Femur (tissue), 1 donor: Measurements from ENCODE around the gene ASCL3.
"Not testable (repeated sequence)": the region's sequence is repeated elsewhere in the genome, so short reads cannot be mapped to it uniquely, and the experiment has no call there.

Experiments
- DNase-seq: peaks from one replicate; pipeline ENCODE4 v3.0.0-alpha.2; 2017

Gene ASCL3

DNA sequence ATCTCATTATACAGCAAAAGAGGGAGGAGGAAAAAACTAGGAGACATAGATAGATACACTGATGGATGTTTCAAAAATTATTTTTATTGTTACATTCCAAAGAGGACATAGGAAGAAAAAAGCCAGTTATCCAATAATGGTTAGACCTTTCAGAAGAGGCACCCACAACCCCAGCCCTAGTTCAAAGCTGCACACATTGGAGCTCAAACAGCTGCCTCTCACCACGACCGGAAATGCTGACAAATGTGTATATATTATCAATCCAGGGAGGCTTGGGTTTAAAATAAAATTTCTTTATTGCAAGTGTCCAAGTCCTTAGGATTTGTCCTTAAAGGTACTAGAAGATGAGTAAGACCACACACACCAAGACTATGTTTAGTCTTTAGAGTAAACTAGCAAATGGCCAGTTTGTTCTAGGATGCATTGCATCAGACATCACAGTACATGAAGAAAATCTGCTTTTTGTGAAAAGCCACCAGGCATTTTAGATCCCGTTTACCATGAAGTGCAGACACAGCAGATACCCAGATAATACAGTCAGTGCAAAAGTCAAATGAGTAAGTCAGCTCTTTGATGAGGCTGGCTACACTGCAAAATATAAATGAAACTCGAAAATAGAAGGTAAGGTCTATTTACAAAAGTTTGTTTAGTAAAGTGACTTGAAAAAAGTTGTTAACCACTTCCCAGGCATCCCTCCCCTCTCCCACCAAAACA lies 4.6 kb upstream of the ASCL3 start:
- DNase-seq = no peak

DNA sequence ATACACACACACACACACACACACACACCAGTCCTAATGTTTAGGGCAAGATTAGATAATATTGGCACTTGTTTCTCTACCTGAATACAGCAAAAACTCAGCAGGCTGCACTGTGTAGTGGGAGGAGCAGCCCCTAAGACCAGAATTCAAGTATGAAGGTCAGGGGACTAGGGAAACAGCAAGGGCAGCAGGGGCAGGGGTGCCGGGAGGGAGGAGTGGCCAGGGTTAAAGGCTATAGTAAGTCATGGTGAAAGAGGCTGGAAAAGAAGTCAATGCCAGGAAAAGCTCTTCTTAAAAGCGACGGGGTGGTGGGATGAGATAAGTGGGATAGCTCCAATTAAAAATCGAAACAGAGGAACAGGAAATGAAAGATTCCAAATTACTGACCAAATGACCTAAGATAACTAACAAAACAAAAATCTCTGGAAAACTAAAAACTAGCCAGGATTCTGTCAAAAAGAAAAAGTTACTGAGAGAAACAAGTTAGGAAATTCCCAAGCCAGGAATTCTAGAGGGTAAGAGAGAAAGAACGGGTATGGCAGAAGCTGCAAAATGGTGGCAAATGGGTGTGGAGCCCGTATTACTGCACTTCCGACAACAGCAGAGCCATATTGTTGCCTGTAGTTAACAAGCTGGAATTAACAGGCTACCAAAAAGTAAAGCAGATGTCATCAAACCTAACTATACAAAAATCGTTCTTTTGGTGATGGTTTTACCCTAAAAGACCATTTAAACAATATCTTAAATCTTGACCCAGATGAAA lies 1.3 kb downstream of the ASCL3 start:
- no peak for DNase-seq

DNA sequence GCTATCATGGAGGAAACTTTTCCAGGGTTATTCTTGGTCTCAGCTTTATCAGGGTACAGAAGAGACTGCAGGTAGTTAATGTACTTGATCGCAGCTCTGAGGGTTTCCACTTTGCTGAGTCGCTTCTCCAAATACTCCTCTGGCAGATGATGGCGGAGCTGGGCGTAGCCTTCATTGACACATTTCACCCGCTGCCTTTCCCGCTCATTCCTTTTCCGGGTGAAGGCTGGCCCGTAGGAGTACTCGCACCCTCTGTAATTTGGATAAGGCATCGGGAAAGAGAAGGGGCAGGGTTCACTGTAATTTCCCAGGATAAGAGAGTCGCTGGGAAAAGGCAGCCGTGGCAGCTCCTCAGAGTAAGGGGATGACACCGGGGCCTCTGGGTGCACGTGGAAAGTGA lies 5.2 kb downstream of the ASCL3 start:
- no peak for DNase-seq

DNA sequence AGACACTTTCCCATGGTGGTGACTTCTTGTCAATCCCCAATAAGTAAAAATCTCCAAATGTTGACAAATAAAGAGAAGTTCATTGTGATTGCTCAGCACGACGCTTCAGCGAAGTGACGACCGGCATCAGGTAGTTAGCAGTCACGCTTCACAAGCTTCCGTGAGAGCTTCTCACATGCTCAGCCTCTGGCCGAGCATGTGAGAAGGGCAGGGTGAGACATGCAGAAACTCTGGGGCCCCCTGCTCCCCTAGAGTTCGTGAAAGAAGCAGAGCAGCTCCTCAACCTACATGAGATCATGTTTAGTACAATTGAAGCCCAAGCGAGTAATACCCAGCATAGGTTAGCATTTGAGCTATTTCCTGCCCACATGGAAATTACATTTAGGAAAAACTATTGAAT lies 5.7 kb downstream of the ASCL3 start:
- DNase-seq = no peak

DNA sequence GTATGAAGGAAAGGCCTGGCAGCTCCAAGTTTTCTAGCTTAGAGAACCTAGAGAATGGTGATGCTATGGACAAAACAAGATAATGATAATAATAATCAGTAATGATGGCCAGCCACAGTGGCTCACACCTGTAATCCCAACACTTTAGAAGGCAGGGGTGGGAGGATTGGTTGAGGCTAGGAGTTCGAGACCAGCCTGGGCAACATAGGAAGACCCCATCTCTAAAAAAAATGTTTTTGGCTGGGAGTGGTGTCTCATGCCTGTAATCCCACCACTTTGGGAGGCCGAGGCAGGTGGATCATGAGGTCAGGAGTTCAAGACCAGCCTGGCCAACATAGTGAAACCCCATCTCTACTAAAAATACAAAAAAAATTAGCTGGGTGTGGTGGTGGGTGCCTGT lies 7.0 kb downstream of the ASCL3 start:
- not testable (repeated sequence) for DNase-seq

DNA sequence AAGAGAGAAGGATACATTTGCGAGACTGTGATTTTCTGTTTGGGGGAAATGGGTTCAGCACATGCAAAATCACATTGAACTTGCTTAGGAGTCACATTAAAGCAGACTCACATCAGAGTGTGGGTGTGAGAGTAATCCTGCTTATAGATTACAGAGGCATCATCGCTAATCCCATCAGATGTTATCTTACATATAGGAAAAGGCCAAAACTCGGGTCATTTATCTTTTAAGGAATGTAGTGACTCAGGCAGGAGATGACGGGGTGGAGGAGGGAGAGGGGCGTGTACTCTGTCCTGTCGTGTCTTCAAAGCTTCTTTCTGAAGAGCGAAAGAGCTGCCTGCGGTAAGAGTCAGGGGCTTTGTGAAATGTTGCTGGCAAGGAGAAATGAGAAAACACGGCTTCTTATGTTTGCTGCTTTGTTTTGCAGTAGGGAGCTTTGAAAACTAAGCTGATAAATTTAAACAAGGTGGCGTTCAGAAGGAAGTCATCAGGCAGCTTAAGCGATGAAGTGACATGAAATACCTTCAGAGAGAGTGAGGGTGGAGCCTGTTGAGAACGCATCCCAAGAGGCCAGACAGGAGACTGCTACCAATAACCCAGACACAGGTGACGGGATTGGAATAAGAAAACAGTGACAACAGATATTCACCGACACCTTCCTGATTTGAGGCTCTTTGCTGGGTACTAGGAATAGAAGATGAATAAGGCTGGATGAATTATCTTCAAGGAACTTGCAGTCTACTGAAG lies 7.9 kb downstream of the ASCL3 start:
- DNase-seq = no peak

DNA sequence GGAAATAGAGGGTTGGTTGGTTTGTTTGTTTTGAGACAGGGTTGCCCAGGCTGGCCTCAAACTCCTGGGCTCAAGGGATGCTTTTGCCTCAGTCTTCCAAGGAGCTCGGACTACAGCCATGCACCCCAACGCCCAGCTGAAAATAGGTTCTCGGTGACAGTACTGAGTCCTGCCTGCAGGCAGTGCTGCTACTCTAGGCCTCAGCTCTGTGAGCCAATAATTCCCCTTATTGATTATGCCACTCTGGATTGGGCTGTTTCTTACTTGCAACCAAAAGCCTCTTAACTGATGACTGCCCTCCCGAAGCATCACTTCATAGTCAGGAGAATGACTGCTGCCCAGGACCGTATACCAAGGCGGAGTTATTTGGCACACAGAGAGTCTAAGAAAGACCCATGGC lies 8.9 kb downstream of the ASCL3 start:
- DNase-seq = no peak

DNA sequence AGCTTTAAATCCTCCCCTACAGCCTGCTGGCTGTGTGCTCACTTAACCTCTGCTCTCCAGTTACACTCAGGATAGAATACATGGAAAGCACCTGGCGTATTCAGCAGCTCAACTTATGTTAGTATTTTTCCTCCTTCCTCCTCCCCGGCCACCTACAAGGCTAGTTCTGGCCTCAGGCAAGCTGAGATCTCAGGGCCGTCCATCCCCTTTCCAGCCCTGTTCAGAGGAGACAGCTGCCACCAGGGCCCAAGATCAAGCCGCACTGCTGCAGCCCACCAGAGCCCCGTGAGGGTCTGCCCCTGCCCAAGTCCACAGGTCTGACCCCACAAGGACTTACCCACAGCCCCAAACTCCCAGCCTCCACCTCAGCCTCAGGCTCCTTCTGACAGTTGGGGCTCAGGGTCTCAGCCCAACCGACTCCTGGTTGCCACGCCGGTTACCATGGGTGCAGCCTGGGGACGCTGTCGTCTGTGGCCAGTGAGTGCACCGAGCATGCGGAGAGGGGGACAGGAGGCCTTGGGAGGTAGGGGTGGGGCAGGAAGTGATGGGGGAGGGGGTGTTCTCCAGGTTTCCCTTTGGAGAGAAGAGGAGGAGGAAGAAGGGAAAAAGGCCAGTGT lies 10.1 kb downstream of the ASCL3 start, which contains the start of gene C11orf16:
Gene C11orf16 (minus strand): TSS at position 384 of the 617 bp plus-strand sequence. CDS start 639 bp downstream, outside the sequence.
- DNase-seq = no peak

DNA sequence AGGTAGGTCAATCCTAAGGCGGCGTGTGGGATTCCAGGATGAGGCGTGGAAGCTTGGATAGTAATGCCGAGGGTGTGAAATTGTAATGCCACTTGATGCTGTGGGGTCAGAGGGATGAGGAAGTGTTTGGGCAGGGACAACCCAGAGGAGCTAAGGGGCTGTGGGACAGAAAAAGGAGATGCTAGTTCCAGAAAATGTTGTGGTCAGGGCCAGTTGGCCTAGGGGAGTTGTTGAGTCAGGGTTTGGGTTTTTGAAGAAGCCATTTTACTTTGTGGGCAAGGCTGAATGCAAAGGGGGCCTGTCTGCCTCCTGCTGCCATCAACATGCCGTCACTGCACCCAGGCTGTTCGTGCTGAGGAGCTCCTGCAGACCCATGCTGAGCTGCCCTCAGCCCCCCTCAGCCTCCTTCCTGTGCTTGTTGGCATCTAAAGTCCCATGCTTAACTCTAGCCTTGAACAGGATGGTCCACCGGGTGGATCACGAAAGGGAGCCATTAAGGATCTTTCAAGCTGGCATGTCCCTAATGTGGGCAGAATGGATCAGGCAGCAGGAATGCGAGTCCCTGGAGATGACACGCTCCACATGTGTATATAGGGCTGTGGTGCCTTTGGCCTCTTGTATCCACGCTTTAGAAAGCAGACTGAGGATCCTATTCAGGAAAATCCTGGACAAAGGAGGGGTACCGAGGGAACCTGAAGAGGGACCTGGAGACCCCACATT lies 12.2 kb downstream of the ASCL3 start:
- DNase-seq = no peak

DNA sequence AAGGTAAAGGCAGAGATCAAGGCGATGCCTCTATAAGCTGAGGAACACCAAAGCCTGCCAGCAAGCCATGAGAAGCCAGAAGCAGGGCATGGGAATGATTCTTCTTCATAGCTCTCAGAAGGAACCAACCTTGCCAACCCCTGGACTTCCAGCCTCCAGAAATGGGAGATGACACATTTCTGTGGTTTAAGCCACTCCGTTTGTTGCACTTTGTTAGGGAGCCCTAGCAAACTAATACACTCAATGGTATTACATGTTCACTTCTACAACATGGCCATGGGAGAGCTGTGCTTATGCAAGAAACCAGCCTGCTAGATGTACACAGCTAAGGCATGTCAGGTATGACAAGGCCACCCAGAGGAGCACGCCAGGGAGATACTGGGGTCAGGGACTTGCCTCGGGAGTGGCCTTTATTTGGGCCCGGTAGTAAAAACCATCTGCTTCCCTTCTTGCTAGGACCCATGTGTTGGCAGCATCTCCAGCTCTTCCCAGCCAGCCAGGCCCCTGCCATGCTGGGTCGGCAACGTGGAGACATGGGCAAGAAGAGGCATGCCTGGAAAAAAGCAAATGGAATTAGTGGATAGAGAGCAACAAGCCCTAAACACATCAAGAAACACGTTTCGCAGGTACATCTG lies 13.7 kb downstream of the ASCL3 start:
- DNase-seq = no peak

DNA sequence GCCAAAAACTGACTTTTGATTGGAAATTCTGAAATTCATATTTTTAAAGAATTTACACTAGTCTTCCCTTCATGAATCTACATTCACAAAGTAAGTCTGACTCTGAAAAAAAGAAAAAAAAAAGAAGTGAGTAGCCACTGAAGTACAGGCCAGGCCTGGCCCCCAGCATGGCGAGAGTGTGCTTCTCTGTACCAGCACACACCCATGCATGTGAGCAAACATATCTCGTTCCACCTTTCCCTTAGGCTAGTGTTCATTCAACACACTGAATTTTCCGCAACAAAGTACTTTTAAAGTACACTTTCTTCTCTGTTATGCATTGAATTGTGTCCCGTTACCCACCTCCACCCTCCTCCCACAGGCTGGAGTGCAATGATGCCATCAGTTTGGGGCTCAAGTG lies 14.6 kb downstream of the ASCL3 start:
- no peak for DNase-seq

DNA sequence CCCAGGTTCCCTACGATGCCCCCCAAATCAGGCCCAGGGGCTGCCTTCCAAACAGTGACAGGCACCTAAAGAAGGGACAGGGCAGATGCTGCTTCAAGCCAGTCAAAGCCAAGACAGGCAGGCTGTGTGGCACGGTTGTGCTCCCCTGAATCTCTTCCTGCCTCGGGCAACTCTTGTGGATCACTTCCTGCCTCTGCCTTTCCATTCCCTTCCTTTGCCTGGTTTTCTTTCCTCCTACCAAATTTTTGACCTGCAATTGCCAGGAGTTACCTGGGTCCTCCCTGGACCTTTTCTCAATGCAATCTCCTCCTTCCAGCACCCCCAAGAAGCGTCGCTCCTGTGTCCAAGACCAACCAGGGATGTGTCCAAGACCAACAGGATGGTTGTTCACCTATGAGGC lies 15.6 kb downstream of the ASCL3 start:
- no peak for DNase-seq

DNA sequence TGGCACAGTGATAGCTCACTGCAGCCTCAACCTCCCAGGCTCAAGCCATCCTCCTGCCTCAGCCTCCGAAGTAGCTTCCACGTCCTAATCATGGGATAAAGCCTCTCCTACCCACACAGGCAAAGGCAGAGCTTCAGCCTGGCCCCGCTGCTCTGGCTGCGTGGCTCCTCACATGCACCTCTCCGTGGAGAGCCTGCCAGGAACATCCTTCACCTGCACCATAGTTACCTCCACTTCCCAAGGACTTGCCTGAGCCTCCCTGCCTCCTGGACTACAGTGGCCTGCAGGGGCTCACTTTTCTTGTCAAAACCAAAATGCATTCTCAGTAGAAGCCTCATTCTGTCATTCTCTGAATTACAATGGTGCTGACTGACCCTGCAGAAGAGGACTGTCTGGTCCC lies 16.6 kb downstream of the ASCL3 start:
- no peak for DNase-seq

DNA sequence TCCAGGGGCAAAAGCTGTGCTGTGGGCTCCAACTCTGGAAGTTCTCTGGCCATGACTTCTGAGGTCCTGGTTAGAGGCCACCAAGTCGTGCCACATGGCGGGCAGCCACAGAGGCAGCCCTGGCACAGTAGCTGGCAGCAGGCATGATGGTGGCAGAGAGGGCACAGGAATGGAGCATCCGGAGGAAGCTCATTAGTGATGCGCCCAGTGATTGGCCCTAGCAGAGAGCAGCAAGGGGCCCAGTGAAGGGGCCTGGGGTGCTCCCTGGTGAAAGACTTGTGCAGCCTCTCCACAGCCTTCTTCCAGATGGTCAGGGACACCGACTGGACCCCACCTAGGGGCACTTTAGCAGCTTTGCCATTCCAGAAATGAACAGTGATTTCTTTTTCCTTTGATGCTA lies 17.1 kb downstream of the ASCL3 start:
- DNase-seq = no peak

DNA sequence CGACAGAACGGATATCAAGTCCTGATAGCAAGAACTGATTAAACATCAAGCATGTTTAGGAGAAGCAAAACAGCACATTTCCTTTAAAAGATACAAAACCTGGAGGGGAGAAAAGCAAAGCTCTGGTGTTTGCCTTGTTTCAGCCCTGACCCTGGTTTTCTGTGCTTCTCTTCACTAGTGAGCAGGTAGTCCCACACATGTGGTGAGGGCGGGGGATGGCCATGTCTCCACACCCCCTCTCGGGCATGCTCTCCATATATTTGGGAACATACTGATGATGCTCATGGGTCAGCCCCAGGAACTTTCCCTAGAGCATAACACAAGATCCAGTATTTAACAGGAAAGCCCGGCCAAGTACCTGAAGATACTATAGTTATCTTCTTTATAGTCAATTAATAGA lies 20.1 kb downstream of the ASCL3 start:
- no peak for DNase-seq

DNA sequence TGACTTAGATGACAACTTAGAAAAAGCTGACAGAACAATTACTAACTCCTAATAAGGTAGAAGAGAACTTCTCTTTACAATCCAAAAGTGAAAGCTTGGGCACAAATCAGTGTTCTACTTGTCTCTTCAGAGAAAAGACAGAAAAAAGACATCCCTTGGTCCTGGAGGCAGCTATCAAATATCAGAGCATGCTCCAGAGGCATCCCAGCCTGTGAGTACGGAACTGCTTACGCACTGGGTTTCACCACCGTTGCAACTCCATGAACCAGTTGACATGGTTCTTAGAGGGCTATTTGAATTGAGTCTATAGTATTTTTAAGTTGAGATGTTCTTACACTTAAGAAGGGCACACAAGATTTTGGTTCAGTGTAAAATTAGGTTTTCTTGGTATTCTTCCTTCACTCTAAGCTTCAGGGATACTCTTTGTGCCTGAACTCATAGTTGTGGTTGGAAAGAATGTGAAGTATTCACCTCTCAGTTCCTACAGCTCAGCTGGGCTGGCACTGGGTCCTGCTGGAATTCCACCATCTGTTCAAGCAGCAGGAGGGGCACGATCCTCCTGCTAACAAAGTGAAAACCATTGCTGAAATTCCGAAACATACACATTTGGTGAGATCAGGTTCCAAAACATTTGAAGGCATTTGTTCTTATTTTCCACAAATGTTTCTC lies 25.5 kb downstream of the ASCL3 start:
- DNase-seq = peak; percentile 82

DNA sequence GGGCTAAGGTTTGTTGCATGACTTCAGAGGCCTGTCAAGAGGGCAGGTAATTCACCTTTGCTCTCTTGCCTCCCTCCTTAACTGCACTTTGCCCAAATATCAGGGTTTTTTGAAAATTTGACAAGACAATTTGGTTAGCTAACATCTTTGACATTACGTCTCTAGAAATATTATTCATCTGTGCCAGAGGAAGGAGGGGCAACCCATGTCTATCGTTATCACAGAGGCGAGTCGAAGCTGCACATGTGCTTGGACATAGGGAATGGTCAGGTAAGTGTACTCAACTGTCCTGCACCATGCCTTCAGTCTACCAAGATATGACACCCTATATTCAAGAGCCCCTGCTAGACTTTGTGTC lies 28.2 kb downstream of the ASCL3 start:
- DNase-seq = no peak

DNA sequence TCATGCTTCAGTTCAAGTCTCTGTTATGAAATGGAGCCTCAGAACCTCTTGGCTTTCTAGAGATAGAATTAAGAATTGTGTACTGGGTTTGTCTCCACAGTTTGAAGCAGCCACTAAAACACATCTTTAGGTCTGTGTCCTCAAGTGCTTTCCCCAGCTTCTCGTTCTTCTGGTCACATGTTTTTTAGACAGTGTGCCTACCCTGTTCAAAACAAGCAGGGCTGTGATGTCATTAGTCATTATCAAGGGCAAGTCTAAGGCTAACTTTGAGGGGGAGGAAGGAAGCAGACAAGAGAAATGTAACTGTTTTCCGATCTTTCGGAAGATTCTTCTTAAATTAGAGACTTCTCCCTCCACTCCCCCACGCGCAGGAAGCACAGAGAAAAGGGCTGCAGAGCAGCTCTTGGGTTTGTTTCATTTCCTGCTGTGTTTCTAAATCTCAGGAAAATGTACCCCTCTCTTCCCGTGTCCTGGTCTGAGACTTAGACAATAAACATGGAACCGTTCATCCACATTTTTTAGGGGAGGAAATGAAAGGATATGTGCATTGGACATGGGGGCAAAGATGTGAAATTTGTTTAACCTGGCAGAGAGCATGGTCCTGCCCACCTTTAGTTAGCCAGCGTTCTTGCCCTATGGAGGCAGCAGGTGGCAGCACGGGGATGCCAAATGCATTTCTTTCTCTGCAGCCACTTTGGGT lies 28.7 kb downstream of the ASCL3 start:
- DNase-seq = peak; percentile 57

DNA sequence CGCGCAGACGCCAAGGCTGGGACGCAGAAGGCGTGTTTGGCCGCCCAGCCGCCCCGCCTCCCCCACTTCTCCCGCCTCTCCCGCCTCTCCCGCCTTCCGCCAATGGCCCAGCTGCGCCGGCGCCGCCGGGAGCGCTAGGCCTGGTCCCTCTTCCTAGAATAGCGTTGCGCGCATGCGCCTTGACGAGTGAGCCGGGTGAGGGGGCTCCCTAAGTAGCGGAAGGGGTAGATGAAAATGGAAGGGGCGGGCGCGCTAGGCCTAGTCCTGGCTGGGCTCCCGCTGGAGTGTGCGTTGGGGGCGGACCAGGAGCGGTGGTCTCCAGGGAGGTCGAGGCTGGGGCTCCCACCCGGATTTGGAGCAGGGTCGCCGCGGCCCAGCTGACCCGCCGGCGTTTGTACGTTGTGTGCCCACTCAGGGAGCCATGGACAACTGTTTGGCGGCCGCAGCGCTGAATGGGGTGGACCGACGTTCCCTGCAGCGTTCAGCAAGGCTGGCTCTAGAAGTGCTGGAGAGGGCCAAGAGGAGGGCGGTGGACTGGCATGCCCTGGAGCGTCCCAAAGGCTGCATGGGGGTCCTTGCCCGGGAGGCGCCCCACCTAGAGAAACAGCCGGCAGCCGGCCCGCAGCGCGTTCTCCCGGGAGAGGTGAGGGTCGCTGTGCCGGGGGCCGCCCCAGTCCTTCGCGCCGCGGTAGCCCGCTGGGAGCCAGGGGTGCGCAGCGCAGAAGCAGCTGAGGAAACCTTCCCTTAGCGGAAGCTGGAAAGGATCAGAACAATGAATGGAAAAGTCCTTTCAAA lies 31.6 kb downstream of the ASCL3 start, which contains the start of gene AKIP1:
Gene AKIP1 (plus strand): TSS at position 161 of the 795 bp plus-strand sequence. CDS start 261 bp downstream, at position 422.
- DNase-seq = peak; percentile 99

DNA sequence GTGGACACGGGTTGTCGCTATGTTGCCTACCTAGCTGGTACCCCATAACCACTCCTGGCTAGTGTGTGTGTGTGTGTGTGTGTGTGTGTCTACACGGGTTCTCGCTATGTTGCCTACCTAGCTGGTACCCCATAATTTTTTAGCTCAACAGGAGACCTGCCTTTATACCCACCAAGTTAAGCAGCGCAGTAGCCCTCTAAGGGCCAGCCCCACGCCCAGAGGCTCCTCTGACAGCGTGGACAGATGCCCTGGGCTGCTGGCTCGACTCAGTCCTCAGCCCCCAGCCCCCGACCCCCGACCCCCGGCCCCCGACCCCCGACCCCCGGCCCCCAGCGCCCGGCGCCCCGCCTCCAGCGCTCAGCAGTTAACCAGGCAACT lies 32.2 kb downstream of the ASCL3 start:
- no peak for DNase-seq
